NOMO-1 treated with DMSO at 0.1 percent for 48 hours (cell line): ENCODE data around the gene ABCA4.

Source experiments
- DNase-seq: peaks from one replicate; lab custom pipeline; 2025; ENCODE audit not compliant: unreplicated experiment; lab: John Stamatoyannopoulos, UW

ABCA4 gene

DNA sequence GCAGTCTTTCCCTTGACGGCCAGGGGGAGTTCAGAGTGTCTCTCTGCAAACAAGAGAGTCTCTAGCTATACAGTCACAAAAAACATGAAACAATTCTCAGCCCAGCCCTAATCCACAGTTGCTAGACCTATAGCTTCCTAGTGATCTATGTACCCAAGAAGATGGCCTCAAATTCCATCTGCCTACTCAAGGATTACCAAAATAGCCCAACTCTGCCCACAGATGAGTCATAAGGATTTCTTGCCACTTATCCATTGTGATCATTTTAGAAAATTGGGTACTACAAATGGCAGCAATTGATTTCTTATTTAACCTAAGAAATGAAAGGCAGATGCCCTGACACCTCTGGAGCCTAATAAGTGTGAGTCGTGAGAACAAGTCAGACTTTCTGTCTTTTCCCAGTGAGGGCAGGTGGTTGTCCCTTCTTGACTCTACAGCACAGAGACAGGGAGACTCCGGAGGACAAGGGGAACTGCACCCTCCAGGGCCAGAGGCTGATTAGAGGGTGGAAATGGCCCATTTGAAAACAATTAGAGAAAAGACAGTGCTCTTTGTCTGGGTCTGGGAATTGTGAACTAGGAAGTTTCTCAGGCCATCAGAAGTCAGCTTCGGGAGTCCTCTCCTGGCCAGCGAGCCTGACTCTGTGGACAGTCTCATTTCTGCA is 65.4 kb downstream of the ABCA4 start:
- no peak for DNase-seq

DNA sequence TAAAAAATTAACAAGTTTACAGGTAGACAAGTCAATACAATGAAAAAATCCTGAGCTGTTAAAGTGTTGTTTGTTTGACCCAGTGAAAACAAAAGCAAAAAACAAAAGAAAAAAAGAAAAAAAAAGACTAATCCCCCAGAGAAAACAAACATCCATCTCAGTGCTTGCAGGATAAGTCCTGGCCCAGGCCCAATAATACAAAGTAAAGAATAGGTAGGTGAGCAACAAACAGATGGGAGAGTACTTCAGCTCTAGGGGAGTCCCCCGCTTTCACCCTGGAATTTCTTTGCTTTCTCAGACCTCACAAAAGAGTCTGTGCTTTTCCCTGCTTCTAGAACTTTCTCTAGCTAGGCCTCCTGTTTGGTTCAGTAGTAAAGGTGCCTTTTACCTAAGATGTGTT is 70.3 kb downstream of the ABCA4 start:
- no peak for DNase-seq

DNA sequence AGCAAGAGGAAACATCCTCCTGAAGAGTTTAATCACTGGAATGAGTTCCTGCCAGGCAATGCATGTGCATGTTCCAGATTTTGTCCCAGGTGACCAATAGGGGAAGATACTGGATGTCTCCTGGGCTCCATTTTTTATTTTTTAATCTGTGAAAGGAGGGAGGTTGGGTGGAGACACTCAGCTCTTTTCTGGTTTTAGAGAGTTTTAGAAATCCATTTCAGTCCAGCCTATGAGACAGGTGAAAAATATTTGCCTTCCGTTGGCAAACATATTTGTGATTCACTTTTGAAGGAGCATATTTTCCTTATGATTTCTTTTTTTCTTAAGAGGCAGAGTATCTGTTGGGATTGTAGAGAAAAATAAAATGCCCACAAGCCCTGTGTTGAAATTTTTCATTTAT is 70.7 kb downstream of the ABCA4 start:
- DNase-seq, result no peak

DNA sequence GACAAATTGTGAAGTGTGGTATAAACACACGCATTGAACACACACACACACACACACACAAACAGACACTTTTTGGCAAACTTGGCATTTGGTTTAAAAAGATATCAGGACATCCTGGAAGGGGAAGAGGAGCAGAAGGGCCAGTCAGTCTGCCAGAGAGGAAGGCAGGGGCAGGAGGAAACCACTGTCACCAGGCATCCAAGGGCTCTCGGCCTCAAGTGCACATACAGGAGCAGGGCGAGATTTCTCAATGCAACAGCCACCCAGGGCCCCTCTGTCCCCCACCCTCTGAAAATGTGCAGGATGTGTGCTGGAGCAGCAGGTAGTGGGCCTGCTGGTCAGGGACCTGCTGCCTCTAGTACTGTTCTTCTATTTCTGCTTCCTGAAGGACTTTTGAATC is 71.2 kb downstream of the ABCA4 start:
- no peak for DNase-seq

DNA sequence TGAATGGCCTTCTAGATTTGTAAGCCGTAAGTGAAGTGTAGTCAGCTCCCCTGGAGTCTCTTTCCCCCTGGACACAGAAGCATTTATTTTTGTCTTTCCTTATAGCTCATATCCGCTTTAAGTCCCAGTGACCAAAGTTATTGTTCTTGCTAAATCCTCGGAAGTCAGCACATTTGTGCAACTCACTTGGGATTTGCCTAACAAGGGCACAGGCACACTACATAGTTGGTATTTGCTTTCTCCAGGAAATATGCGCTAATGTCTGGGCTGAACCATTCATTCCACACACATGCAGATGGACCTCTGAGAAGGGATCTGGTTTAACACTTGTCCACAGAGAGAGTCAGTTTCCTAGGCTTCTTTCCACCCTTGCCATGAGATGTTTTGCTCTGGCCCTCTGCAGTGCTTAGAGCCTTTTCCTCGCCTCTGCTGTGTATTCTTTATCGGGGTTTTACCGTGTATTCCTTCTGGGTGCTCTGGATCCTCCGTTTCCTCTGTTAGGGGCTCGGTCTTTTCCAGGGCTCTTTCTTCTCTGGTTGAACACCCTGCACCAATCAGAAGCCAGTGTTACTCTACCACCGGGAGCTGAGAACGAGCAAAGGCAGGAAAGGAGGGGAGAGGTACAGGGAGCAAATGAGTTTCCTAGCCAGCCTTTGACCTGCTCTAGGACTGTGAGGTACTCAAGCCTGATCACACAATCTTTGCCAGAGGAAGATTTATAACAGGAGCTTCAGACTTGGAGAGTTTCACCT is 72.4 kb downstream of the ABCA4 start:
- no peak for DNase-seq

DNA sequence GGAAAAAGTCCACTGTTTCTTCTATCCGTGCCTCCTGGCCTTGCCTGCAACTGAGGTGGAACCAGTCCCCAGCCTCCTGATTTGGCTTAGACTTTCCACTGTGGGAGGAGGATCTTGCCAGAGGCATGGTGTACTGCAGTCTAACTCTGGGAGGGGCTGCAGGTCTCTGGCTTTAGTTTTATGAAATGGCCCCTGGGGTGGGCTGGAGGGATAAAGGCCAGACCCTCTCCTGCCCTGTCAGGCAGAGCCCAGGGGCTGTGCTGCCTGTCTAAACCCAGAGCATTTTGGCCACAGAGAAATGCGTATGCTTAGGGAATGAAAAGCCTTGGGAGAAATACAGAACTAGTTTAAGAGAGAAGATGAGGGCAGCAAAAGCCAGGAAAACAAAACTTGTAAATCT is 73.0 kb downstream of the ABCA4 start:
- DNase-seq, result no peak

DNA sequence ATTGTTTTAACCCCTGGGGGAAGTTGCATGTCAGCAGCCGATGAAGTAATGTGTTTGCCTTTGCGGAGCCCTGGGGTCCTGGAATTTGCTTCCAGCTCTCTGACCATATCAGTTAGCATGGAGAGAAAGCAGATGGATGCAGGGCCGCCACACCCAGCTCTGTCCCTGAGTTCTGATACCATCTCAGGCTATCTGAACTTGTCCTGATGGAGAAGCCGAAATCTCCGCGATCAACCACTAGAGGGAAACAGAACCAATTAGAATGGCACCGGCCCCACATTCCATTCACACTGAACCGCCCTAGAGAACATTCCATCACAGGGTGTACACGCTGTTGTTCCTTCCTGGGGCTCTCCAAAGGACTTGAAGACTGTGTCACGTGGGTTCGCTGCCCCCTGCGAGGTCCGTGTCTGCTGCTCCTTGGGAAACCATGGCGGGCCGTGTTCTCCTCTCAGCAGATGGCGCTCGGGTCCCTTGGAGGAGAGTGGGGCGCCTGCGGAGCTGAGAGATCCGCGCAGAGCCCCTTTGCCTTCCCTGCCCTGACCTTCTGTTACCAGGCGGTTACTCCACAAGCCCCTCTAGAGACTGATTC is 75.4 kb downstream of the ABCA4 start:
- peak; percentile 32 for DNase-seq

DNA sequence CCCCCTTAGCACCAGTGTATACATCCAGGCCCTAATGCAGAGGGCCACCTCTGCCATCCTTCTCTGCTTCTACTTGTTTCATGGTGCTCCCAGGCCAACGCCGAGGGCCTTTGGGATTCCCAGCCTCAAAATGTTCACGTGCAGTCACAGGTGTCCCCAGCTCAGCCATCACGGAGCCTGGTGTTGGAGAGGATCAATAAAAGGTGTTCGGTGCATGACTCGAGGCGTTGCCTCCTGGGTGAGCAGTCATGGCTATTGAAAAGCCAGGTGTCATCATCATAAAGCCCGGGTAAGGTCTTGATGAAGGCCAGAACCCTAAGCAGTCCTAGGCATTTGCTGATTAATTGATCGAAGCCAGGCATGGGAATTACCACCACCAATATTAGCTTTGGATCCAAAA is 76.1 kb downstream of the ABCA4 start:
- DNase-seq, result no peak

DNA sequence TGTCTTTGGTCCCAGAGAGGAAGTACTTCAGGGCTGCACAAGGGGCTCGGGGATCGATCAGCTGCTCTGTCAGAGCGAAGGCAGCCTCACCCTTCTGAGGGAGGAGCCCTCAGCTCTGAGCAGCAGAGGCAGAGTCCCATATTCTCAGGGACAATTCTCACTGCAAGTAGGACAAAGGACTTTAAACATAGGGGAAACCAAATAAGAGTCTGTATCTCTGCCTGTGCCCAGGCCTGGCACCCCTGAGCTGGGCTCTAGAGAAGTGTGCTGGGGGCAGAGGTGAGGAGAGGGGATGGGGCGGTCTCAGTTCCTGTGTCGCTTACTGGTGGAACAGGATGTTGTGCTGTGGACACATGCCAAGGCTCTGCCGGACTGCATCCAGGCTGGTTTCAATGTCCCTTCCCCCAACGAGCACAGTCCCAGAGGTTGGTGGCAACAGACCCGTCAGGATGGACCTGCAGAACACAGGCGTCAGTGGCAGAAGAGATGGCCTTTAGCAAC is 76.6 kb downstream of the ABCA4 start:
- DNase-seq, result no peak

DNA sequence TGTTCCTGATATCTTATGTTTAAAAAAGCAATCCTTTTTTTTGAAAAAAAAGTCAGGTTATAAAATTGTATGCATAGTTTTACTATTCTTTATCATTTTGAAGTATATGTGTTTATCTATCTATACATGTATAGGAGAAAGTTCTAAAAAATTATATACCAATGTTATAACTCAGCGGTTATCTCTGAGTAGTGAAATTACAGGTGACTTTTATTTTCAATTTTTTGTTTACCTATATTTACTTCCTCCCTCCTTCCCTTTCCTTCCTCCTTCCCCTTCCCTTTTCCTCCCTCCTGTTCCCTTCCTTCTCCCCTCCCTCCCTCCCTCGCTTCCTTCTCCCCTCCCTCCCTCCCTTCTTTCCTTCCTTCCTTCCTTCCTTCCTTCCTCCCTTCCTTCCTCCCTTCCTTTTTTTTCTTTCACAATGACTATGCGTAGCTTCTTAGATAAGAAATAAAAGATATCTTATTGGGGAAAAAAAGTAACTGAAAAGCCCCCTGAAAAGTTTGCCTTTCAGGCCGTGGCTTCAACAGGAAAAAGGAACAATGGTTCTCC is 77.1 kb downstream of the ABCA4 start:
- DNase-seq, result no peak

DNA sequence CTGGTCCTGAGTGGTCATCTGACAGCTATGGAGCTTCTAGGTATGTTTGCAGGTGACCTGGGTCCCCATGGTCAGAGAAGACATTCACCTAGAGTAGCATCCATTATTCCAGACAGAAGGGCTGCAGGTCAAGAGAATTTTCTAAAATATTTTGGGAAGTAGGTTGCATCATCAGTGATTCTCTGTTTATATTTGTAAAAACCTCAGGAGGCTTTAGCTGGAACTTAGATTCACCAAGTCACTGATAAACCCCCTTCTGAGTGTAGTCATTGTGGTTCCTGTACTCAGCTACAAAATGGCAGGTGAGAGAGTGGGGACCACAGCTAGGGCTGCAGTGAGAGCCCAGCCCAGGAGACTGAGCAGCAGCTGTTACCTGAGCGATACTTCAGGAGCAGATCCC is 78.6 kb downstream of the ABCA4 start:
- no peak for DNase-seq

DNA sequence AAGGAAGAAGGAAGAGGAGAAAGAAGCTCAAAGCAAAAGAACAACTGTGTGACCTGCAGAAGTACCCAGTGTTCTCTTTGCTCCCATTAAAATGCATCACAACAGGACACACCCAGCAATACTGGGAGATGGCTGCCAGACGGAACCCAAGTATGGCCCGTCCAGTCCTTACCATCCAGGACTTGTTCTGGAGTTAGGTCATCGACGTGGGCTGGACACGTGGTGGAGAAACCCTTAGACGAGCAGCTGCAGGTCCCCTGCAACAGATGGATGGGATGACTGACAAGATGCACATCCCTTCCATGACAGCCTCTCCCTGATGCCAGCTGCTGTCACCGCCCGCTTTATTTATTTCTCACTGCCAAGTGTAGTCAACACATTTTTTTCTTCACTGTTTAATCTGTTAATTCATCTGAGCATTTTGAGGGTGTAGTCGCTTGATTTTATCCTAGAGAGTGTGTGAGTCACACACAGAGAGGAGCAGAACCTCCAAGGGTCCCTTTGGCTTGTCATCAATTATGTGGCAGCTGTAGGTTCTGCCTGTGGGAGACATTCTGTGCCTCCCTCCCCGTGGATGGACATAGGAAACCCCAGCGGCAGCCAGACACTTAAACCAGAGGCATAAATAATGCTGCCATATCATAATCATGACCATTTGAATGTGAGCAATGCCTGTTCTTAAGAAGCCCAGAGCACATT is 80.9 kb downstream of the ABCA4 start:
- no peak for DNase-seq

DNA sequence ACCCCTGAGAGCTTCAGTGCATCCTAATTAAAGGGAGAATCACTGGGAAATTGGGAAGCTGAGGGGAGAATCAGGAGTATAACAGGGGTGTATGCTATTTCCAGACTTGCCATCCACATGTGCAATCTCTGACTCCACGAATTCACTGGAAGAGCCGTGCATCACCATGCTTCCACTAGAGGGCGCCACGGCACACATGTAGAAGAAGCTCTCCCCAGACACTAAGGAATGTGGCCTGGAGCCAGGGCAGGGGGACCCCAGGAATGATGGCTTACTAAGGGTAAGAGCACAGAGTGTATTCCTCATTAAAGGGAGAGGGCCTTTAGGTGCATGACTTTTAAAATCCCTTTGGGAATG is 81.5 kb downstream of the ABCA4 start:
- DNase-seq, result peak; percentile 31

DNA sequence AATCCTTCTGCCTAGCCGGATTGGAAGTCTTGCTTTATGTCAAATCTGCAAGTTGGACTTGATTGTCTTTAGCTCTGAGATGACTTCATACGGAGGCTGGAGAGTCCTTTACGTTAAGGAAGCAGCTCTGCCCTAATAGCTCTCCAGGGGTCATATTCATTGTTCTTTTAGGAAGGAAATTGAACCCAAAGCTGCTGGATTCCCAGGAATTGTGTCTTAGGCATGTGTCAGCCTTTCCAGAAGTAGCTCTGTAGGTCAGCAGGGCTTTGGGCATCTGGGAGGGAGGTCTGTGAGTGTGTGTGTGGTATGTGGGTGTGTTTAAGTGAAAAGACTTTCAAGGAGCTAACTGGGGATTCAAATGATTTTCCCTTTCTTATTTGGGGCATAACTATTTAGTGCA is 82.4 kb downstream of the ABCA4 start:
- DNase-seq, result no peak

DNA sequence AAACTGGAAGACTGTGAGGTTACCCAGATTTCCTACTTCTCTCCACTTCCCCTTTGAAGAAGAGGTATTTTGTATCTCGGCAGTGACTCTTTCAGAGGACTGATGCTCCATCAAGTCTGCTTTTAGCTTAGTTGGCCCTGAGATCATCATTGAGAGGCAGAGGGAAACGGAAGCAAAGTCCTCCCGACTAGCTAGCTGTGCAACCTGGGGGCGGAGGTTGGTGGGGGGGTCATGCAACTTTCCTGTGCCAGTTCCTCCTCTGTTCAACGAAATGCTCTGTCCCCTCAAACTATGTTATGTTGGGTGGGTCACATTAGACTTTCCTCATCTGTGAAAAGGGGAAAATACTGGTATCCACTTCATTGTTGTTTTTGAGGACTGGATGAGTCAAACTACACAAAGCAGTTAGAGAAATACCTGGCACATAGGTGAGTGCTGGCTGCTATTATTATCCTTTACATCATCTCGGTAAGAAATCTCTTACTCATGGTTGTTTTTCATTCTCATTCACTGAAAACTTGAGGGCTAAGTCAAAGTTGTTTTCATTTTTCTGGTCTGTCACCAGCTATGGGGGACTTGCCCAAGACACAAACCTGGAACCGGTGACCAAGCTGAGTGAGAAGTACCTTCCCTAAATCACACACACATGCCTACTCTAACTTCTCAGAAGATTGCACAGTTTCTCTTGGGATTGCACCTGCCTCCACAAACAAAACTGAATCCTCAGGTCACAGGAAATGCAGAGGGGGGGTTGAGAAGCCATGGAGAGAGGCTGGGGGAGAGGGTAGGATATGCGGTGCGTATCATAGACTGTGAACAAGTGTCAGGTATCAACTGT is 83.3 kb downstream of the ABCA4 start:
- peak; percentile 29 for DNase-seq

DNA sequence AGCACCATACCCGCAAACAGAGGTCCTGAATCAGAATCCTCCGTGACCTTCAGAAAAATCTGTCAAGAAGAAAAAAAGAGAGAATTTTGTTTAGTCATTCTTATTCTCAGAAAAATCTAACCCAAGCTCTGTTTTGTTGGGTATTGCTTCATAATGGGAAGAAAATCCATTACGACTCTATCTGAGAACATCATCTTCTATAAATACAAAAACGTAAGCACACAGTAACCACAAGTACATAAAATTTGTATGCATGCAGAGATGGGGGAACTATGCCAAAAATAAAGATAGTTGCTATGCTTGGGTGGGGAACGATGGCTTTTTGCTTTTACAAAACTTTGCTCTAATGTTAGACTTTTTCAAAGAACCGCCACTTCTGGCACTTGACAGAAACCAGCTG is 84.2 kb downstream of the ABCA4 start:
- peak; percentile 23 for DNase-seq

DNA sequence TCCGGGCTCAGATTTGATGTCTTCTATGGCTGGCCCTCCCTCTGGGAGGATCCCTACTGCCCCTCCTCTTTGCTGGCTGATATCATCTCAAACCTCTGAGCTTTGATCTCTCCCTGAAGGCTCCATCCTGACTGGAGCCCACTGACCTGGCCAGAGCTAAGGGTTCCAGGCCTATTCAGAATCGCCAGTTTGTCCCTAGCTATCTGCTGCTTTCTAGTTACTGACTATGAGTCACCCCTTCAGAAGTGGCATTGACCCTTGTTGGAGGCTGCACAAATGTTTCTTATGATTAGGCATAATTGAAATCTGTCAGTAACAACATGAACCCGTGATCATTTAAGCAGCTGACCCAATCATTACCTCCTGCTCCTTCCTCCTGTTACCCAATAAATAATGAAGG is 87.1 kb downstream of the ABCA4 start:
- no peak for DNase-seq

DNA sequence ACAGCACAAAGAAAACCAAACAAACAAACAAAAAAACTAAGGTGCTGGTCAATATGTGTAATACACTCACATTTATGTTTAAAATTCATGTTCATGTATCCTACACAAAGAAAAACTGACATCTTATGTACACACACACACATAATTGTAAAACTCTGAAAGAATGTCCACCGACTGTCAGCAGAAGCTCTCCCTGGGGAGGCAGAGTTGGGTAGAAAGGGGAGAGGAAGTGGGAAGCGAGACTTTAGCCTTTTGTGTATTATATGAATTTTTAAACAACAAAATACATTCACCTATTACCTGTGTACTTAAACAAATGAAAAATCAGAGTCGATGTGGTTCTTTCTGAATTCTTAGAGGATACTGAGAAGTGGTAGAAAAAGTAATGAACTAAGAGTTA is 88.3 kb downstream of the ABCA4 start:
- peak; percentile 65 for DNase-seq

DNA sequence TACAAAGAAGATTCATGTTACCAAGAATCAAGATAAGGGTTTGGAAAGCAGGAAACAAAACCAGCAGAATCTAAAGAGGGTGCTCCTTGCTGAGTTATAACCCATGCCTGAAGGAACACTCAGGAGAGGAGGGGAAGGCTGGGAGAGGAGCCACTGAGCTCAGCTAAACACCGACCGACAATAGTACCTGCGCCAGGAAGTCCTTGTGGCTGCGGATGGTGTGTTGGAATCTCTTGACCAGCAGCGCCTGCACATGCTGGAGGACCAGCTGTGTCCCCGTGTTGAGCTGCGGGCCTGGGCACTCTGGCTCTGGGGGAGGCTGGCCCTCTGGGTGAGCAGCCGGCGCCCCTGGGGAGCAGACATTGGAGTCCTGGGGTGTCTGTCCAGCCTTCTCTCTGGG is 89.4 kb downstream of the ABCA4 start:
- DNase-seq, result no peak

DNA sequence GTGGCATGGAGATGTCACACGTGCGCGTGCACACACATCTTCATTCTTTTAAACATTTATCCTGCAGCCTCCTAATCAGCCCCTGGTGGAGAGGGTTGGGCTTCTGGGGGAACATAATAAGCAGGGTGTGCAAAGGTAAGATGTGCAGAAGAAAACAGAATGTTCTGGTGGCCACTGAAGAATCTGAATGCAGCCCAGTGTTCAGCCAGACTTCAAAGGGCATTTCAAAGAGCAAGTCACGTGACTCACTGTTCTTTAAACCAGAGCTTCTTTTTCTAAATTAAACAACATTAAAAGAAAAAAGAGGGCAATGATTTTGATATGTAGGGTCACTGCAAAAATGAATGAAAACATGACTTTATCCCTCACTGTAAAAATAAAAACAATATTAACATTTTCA is 89.8 kb downstream of the ABCA4 start:
- no peak for DNase-seq
